HG03457 (cell line): Measurements from ENCODE around the gene MMP24.
"Not testable (repeated sequence)": the region's sequence is repeated elsewhere in the genome, so short reads cannot be mapped to it uniquely, and the experiment has no call there.

Experiments
- ATAC-seq: cut with Tn5 transposase; IDR thresholded peaks from one replicate; pipeline ENCODE4 v1.9.1; 2021; ENCODE audit warnings: moderate number of reproducible peaks; ENCODE audit not compliant: unreplicated experiment

MMP24 gene

GRCh38 chr20:35305682-35306556, 79.4 kb downstream of the MMP24 start:
- ATAC-seq = no peak

- ATAC-seq = no peak
Measured at GRCh38 chr20:35306931-35307517, 80.5 kb downstream of the MMP24 start.

GRCh38 chr20:35307666-35308653, 81.5 kb downstream of the MMP24 start:
- ATAC-seq = no peak

- no peak for ATAC-seq
Measured at GRCh38 chr20:35311409-35311808, 84.9 kb downstream of the MMP24 start.

GRCh38 chr20:35311822-35312221, 85.3 kb downstream of the MMP24 start:
- ATAC-seq = no peak

- ATAC-seq = no peak
Measured at GRCh38 chr20:35312318-35312717, 85.8 kb downstream of the MMP24 start.

GRCh38 chr20:35314816-35315631, 88.5 kb downstream of the MMP24 start:
- ATAC-seq = no peak

- not testable (repeated sequence) for ATAC-seq
Measured at GRCh38 chr20:35315632-35316020, 89.1 kb downstream of the MMP24 start.

- ATAC-seq = no peak
Measured at GRCh38 chr20:35316086-35316485, 89.6 kb downstream of the MMP24 start.

- ATAC-seq = no peak
Measured at GRCh38 chr20:35317416-35318210, 91.1 kb downstream of the MMP24 start.

- no peak for ATAC-seq
Measured at GRCh38 chr20:35318502-35319157, 92.1 kb downstream of the MMP24 start.

- ATAC-seq = no peak
Measured at GRCh38 chr20:35319192-35319870, 92.8 kb downstream of the MMP24 start.

GRCh38 chr20:35319871-35320197, 93.3 kb downstream of the MMP24 start:
- no peak for ATAC-seq

- no peak for ATAC-seq
Measured at GRCh38 chr20:35320396-35321126, 94.1 kb downstream of the MMP24 start.

- ATAC-seq = no peak
Measured at GRCh38 chr20:35325401-35325800, 98.9 kb downstream of the MMP24 start.

- ATAC-seq = no peak
Measured at GRCh38 chr20:35326021-35326739, 99.7 kb downstream of the MMP24 start.
